MM.1S (cell line): ENCODE measurements around the gene EPB41L1.

Source experiments
- DNase-seq: peaks from one replicate; pipeline ENCODE4 v3.0.0-alpha.2; 2015
- H2AFZ ChIP-seq: fragments of 300-600 bp; sonication (generic); 2 replicates; pipeline ENCODE4 v1.6.0; 2016; ENCODE audit warnings: antibody characterized with exemption, low read length
- H3F3A ChIP-seq: fragments of 300-600 bp; sonication (generic); 2 replicates; pipeline ENCODE4 v1.6.1; 2016; ENCODE audit warnings: mild to moderate bottlenecking, antibody characterized with exemption, low read length, moderate library complexity, mixed read lengths; ENCODE audit not compliant: insufficient read depth
- H3K27ac ChIP-seq: fragments of 300-600 bp; sonication (generic); 2 replicates; pipeline ENCODE4 v1.5.1; 2016; ENCODE audit warnings: mild to moderate bottlenecking, low read length
- H3K27me3 ChIP-seq: fragments of 300-600 bp; sonication (generic); replicated peaks from 2 replicates; pipeline ENCODE4 v1.6.0; 2016; ENCODE audit warnings: low read length; ENCODE audit not compliant: insufficient read depth
- H3K36me3 ChIP-seq: fragments of 300-600 bp; sonication (generic); replicated peaks from 2 replicates; pipeline ENCODE4 v1.6.1; 2016; ENCODE audit warnings: mild to moderate bottlenecking, low read length, mixed read lengths; ENCODE audit not compliant: insufficient read depth
- H3K4me1 ChIP-seq: fragments of 300-600 bp; sonication (generic); 2 replicates; pipeline ENCODE4 v1.6.1; 2016; ENCODE audit warnings: low read length, mixed read lengths
- H3K4me2 ChIP-seq: fragments of 300-600 bp; sonication (generic); 2 replicates; pipeline ENCODE4 v1.6.0; 2016; ENCODE audit warnings: low read depth, low read length
- H3K4me3 ChIP-seq: fragments of 300-600 bp; sonication (generic); 2 replicates; pipeline ENCODE4 v1.5.1; 2016; ENCODE audit warnings: low read length, mixed read lengths
- H3K79me2 ChIP-seq: fragments of 300-600 bp; sonication (generic); 2 replicates; pipeline ENCODE4 v1.6.1; 2016; ENCODE audit warnings: mixed run types, low read length, mixed read lengths
- H3K9ac ChIP-seq: fragments of 300-600 bp; sonication (generic); 2 replicates; pipeline ENCODE4 v1.6.1; 2016; ENCODE audit warnings: low read length, mixed read lengths
- H3K9me2 ChIP-seq: fragments of 300-600 bp; sonication (generic); replicated peaks from 2 replicates; pipeline ENCODE4 v1.6.1; 2016; ENCODE audit warnings: mild to moderate bottlenecking, low read length, mixed read lengths; ENCODE audit not compliant: insufficient read depth
- H3K9me3 ChIP-seq: fragments of 300-600 bp; sonication (generic); replicated peaks from 2 replicates; pipeline ENCODE4 v1.6.1; 2016; ENCODE audit warnings: mild to moderate bottlenecking, low read length, mixed read lengths; ENCODE audit not compliant: insufficient read depth
- H4K20me1 ChIP-seq: fragments of 300-600 bp; sonication (generic); 2 replicates; pipeline ENCODE4 v1.6.1; 2016; ENCODE audit warnings: mild to moderate bottlenecking, low read length, moderate library complexity, mixed read lengths; ENCODE audit not compliant: insufficient read depth
- EZH2 ChIP-seq: fragments of 300-600 bp; sonication (generic); optimal IDR thresholded peaks from 2 replicates; pipeline ENCODE3; 2017; ENCODE audit warnings: low read depth, mild to moderate bottlenecking, antibody characterized with exemption, low read length, mixed read lengths
- EZH2phosphoT487 ChIP-seq: fragments of 300-600 bp; sonication (generic); IDR thresholded peaks from 2 replicates; pipeline ENCODE4 v1.6.1; 2018; ENCODE audit warnings: antibody characterized with exemption, low read length
- TF ChIP-seq, protein P1 (sequence below): fragments of 300-600 bp; sonication (generic); IDR thresholded peaks from 2 replicates; pipeline ENCODE4 v1.5.1; 2016; ENCODE audit warnings: antibody characterized with exemption, low read length, mixed read lengths

The EPB41L1 gene

DNA sequence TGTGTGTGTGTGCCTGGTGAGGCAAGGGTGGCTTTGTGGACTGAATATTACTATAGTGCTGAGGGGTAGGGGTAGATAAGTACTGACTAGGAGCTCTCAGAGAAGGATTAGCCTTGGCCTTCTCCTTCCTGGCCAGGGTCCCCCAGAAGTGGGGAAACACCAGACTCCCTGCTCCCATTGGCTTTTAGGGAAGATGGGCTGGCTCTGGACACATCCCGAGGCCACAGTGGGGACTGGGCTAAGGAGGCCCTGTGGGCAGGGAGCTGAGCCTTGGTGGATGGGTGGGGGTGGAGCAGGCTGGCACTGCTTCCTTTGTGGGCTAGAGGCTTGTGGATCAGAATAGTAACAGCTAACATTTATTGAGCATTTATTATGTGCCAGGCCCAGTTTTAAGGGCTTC is 3.1 kb downstream of the EPB41L1 start:
- H3K36me3 ChIP-seq = no peaks in the 10 kb centered on the region
- no peak for DNase-seq
- H3K4me1 ChIP-seq = 0 out of 2 replicates have a peak, but pooled peaks cover 3% of the 10 kb centered on the region
- no peak overlapping the region for H3K4me3 ChIP-seq
- no peaks in the 10 kb centered on the region for H3K27me3 ChIP-seq
- TF ChIP-seq, protein P1, sequence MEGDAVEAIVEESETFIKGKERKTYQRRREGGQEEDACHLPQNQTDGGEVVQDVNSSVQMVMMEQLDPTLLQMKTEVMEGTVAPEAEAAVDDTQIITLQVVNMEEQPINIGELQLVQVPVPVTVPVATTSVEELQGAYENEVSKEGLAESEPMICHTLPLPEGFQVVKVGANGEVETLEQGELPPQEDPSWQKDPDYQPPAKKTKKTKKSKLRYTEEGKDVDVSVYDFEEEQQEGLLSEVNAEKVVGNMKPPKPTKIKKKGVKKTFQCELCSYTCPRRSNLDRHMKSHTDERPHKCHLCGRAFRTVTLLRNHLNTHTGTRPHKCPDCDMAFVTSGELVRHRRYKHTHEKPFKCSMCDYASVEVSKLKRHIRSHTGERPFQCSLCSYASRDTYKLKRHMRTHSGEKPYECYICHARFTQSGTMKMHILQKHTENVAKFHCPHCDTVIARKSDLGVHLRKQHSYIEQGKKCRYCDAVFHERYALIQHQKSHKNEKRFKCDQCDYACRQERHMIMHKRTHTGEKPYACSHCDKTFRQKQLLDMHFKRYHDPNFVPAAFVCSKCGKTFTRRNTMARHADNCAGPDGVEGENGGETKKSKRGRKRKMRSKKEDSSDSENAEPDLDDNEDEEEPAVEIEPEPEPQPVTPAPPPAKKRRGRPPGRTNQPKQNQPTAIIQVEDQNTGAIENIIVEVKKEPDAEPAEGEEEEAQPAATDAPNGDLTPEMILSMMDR = no peak
- no peak for TF ChIP-seq EZH2phosphoT487
- TF ChIP-seq EZH2 = no peak
- H3K9me2 ChIP-seq = no peaks in the 10 kb centered on the region
- no peak overlapping the region for H3K9ac ChIP-seq
- no peak overlapping the region for H3K27ac ChIP-seq
- no peaks in the 10 kb centered on the region; the same call in 1 of the 2 replicates for H3F3A ChIP-seq
- no peak overlapping the region for H3K4me2 ChIP-seq
- H3K9me3 ChIP-seq = no peaks in the 10 kb centered on the region
- no peaks in the 10 kb centered on the region for H4K20me1 ChIP-seq
- 0 out of 2 replicates have a peak, but pooled peaks cover 4% of the 10 kb centered on the region for H3K79me2 ChIP-seq
- no peak overlapping the region for H2AFZ ChIP-seq

DNA sequence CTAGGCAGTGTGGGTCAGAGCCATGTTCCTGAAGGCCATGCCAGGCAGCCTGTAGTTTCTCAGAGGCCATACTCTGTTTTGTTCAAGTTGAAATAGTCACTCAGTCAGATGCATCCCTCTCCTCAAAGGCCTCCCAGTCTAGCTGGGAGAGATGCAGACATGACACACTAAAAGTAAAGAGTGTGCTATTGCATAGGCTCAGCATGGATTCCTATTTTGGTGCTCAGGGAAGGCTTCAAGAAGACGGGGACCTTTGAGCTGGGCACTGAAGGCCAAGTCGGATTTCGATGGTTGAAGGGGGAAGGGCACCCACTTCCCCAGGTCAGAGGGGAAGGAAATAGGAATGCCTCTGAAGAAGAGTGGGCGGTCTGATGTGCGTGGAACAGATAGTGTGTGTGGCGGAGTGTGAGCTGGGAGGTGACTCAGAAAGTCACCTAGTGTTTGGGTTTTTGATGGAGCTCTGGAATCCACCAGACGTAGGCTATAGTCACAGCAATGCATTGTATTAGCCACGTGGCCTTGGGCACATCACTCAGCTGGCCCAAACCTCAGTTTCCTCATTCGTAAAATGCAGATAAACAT is 3.7 kb downstream of the EPB41L1 start:
- H3K4me2 ChIP-seq = no peak overlapping the region
- no peak overlapping the region for H3K4me3 ChIP-seq
- H3K9me3 ChIP-seq = no peaks in the 10 kb centered on the region
- H4K20me1 ChIP-seq = no peaks in the 10 kb centered on the region
- no peaks in the 10 kb centered on the region for H3F3A ChIP-seq
- no peak overlapping the region for H3K27ac ChIP-seq
- no peaks in the 10 kb centered on the region for H3K9me2 ChIP-seq
- DNase-seq = no peak
- TF ChIP-seq, protein P1 = no peak
- TF ChIP-seq EZH2 = no peak
- TF ChIP-seq EZH2phosphoT487 = no peak
- no peak overlapping the region for H3K9ac ChIP-seq
- H3K36me3 ChIP-seq = no peaks in the 10 kb centered on the region
- H3K27me3 ChIP-seq = no peaks in the 10 kb centered on the region
- H3K4me1 ChIP-seq = 0 out of 2 replicates have a peak, but pooled peaks cover 3% of the 10 kb centered on the region
- no peak overlapping the region for H2AFZ ChIP-seq
- H3K79me2 ChIP-seq = 0 out of 2 replicates have a peak, but pooled peaks cover 4% of the 10 kb centered on the region

DNA sequence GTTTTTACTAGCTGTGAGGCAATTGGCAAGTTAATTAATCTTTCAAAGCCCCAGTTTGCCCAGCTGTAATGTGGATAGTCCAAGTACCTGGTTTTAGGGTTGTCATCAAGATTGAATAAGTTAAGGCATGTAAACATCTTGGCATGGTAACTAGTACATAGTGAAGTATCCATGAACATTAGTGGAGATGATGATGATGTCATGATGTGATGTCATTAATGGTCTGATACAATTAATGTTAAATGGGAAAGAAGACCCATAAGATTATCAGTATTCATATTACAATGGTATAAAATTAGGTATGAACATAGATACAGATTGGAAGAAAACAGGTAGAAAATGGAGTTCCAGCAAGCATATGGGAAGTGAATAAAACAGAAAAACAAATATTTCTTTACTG is 5.3 kb downstream of the EPB41L1 start:
- Histone ChIP-seq H2AFZ (no peak overlapping the region), H3K9me3 (no peaks in the 10 kb centered on the region)
- TF ChIP-seq, protein P1 = no peak
- TF ChIP-seq EZH2 = no peak
- no peak for TF ChIP-seq EZH2phosphoT487

More for the DNA sequence above, 5.3 kb downstream of the EPB41L1 start:
- Histone ChIP-seq H3K4me2 (no peak overlapping the region), H4K20me1 (no peaks in the 10 kb centered on the region), H3K27me3 (no peaks in the 10 kb centered on the region), H3K27ac (no peak overlapping the region), H3K79me2 (0 out of 2 replicates have a peak, but pooled peaks cover 4% of the 10 kb centered on the region), H3K9me2 (no peaks in the 10 kb centered on the region), H3K4me1 (0 out of 2 replicates have a peak, but pooled peaks cover 3% of the 10 kb centered on the region), H3K36me3 (no peaks in the 10 kb centered on the region), H3K4me3 (no peak overlapping the region), H3K9ac (no peak overlapping the region), H3F3A (no peaks in the 10 kb centered on the region)
- no peak for DNase-seq
